ENCODE results near the gene SRSF1. TPM values are rescaled to one million over a fixed set of nuclear protein-coding genes. Genes with fewer than 3 reads are reported as not detected.

SRSF1 gene
- polyA plus RNA-seq, 2 of the 4 experiments (the other 2 are of a cell fraction): 364 to 490 TPM

DNA sequence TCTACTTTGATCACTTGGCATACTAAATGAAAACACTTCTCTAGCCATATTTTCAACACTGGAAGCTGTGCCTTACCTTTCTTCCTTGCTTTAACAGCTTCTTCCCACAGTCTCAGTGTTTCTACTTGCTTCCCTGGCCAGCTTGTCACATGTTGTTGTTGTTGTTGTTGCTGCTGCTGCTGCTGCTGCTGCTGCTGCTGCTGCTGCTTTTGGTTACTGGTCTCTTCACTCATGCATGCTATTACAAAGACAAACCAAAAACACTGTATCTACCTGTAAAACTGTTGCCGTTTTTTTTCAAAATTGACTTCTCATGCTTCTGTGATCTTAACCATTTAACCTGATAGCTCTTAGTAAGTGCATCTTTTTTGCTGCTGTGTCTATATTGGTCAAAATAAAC, 28.0 kb downstream of the SRSF1 start:
- 23% methylated on average over 1 of the region's 1 CpG for WGBS (ENCODE audit: missing lambda C conversion rate)
- ATAC-seq (no peak), FAIRE-seq (no peak), DNase-seq (ENCODE audit: low read depth in 1 of 2, low spot score in 1 of 2) (no peak)
- Histone ChIP-seq H3K9me3 (no peaks in the 10 kb centered on the region), H3K4me3 (no peak overlapping the region), H3K27ac (peak overlapping the region in 1 of 2 experiments; percentile 20; a peak in 1 of 6 replicates), H3K4me1 (peaks cover 70% of the 10 kb centered on the region), H3K4me2 (no peak overlapping the region)
- TF ChIP-seq USF2 (IDR thresholded peaks at IDR 0.05) (no peak), EHMT2 (IDR thresholded peaks at IDR 0.05; ENCODE audit: low read depth) (no peak), JUN (IDR thresholded peaks at IDR 0.05) (no peak), HMGXB4 (CRISPR knock-in tag; IDR thresholded peaks at IDR 0.05; ENCODE audit: borderline replicate concordance) (no peak), BHLHE40 (IDR thresholded peaks at IDR 0.05; ENCODE audit: low read depth, low read length) (no peak), MAFK (IDR thresholded peaks at IDR 0.05; ENCODE audit: partially characterized antibody) (no peak), HOXB13 (CRISPR knock-in tag; IDR thresholded peaks at IDR 0.05; ENCODE audit: low read depth) (no peak), CEBPB (IDR thresholded peaks at IDR 0.05) (no peak), GATA3 (IDR thresholded peaks at IDR 0.05; ENCODE audit: borderline replicate concordance) (no peak), TFCP2L1 (CRISPR knock-in tag; IDR thresholded peaks at IDR 0.05) (no peak), SREBF2 (IDR thresholded peaks at IDR 0.05) (no peak), CHD2 (IDR thresholded peaks at IDR 0.05; ENCODE audit: low read length, partially characterized antibody) (no peak), POLR2A (IDR thresholded peaks at IDR 0.05; ENCODE audit: low read length) (no peak), MAX (IDR thresholded peaks at IDR 0.05) (no peak), POLR2AphosphoS2 (conservative IDR thresholded peaks at IDR 0.05; ENCODE audit: low read length) (no peak)
- TF ChIP-seq, protein P1, sequence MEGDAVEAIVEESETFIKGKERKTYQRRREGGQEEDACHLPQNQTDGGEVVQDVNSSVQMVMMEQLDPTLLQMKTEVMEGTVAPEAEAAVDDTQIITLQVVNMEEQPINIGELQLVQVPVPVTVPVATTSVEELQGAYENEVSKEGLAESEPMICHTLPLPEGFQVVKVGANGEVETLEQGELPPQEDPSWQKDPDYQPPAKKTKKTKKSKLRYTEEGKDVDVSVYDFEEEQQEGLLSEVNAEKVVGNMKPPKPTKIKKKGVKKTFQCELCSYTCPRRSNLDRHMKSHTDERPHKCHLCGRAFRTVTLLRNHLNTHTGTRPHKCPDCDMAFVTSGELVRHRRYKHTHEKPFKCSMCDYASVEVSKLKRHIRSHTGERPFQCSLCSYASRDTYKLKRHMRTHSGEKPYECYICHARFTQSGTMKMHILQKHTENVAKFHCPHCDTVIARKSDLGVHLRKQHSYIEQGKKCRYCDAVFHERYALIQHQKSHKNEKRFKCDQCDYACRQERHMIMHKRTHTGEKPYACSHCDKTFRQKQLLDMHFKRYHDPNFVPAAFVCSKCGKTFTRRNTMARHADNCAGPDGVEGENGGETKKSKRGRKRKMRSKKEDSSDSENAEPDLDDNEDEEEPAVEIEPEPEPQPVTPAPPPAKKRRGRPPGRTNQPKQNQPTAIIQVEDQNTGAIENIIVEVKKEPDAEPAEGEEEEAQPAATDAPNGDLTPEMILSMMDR (IDR thresholded peaks at IDR 0.05): no peak
- POLR2A ChIA-PET: interaction anchor here (0.7 to 1.2 kb wide), 3 partner anchors 78 to 257 kb away, joined by 3 to 4 read pairs (median 3); no protein-coding TSS in a partner anchor
- CTCF ChIA-PET: interaction anchor here (0.7 to 22.5 kb wide), 7 partner anchors 23 to 990 kb away, joined by 3 to 386 read pairs (median 3); partner anchors contain the start of genes CUEDC1 and SRSF1

DNA sequence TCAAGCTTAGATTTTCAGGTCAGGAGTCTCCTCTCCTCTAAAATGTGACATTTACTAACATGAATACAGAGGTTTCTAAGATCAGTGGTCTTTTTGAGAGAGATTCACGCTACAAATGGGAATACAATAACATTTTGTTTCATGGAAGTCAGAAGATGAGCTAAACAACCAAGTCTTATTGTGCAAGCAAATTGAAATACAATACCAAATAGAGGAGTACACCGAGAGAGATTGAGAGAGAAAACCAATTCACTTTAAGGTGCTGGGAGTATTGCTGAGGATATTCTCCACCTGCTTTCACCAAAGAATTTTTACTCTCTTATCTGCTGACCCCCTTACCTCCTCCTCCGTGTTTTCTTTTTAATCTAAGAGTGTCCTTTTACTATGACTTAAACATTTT, 30.5 kb downstream of the SRSF1 start:
- Histone ChIP-seq H3K4me2 (peak overlapping the region; percentile 70; the same call in 1 of the 3 replicates), H3K4me3 (no peak overlapping the region), H3K9me3 (no peaks in the 10 kb centered on the region), H3K27ac (peak overlapping the region in 1 of 2 experiments; percentile 31; a peak in 2 of 6 replicates), H3K4me1 (peaks cover 57% of the 10 kb centered on the region)
- 85% methylated on average over 3 of the region's 3 CpGs for WGBS (ENCODE audit: missing lambda C conversion rate)
- ATAC-seq: no peak
- TF ChIP-seq JUN (IDR thresholded peaks at IDR 0.05) (no peak), JUNB (IDR thresholded peaks at IDR 0.05) (no peak), EHMT2 (IDR thresholded peaks at IDR 0.05; ENCODE audit: low read depth) (no peak), HES2 (IDR thresholded peaks at IDR 0.05) (no peak), HEYL (CRISPR knock-in tag; IDR thresholded peaks at IDR 0.05) (no peak), SMC3 (IDR thresholded peaks at IDR 0.05) (no peak), FOSB (CRISPR knock-in tag; IDR thresholded peaks at IDR 0.05) (no peak), RCOR1 (IDR thresholded peaks at IDR 0.05; ENCODE audit: low read depth, low read length) (no peak), NPAS2 (CRISPR knock-in tag; IDR thresholded peaks at IDR 0.05; ENCODE audit: borderline replicate concordance) (no peak), GATA3 (IDR thresholded peaks at IDR 0.05; ENCODE audit: borderline replicate concordance) (no peak), ZSCAN20 (CRISPR knock-in tag; IDR thresholded peaks at IDR 0.05) (no peak)
- TF ChIP-seq, protein P2, sequence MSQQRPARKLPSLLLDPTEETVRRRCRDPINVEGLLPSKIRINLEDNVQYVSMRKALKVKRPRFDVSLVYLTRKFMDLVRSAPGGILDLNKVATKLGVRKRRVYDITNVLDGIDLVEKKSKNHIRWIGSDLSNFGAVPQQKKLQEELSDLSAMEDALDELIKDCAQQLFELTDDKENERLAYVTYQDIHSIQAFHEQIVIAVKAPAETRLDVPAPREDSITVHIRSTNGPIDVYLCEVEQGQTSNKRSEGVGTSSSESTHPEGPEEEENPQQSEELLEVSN (IDR thresholded peaks at IDR 0.05; ENCODE audit: borderline replicate concordance, low read depth): no peak
- CTCF ChIA-PET: interaction anchor here (1.5 to 22.5 kb wide), 7 partner anchors 9 to 118 kb away, joined by 5 to 386 read pairs (median 18); partner anchors contain the start of gene CUEDC1
- POLR2A ChIA-PET: interaction anchor here (1.0 to 1.8 kb wide), 2 partner anchors 46 to 84 kb away, joined by 3 to 4 read pairs; no protein-coding TSS in a partner anchor
- FAIRE-seq: no peak
- no peak for DNase-seq (ENCODE audit: low read depth in 1 of 2, low spot score in 1 of 2)
